Activated CD8-positive, alpha-beta memory T cell treated with anti-CD3 and anti-CD28 coated beads for 48 hours (primary cell): ENCODE data around the gene HSD17B12.
A peak's percentile ranks its signal among the peaks of the same experiment; 100 is the strongest.

Source experiments
- DNase-seq, 3 experiments: peaks; one replicate each; pipeline ENCODE4 v3.0.0-alpha.2; 2020; ENCODE audit warnings: low read depth in 2 of 3, low spot score in 2 of 3

HSD17B12 gene

GRCh38 chr11:43861141-43861540 is 180.6 kb downstream of the HSD17B12 start:
- no peak for DNase-seq

- no peak for DNase-seq
These were observed 186.0 kb downstream of the HSD17B12 start for GRCh38 chr11:43866520-43866919.

GRCh38 chr11:43866969-43867368 is 186.4 kb downstream of the HSD17B12 start:
- DNase-seq: no peak

GRCh38 chr11:43868852-43869567 is 188.5 kb downstream of the HSD17B12 start:
- no peak for DNase-seq

- DNase-seq: no peak
These were observed 190.5 kb downstream of the HSD17B12 start for GRCh38 chr11:43871051-43871450.

GRCh38 chr11:43872995-43873394 is 192.5 kb downstream of the HSD17B12 start:
- DNase-seq: no peak

GRCh38 chr11:43874078-43874477 is 193.5 kb downstream of the HSD17B12 start:
- no peak for DNase-seq

- no peak for DNase-seq
These were observed 194.2 kb downstream of the HSD17B12 start for GRCh38 chr11:43874738-43875137.

GRCh38 chr11:43879789-43880639 is 199.5 kb downstream of the HSD17B12 start:
- DNase-seq: no peak

GRCh38 chr11:43880640-43881159 is 200.2 kb downstream of the HSD17B12 start, which contains the start of gene ALKBH3:
Gene ALKBH3, plus strand, starts transcription at chr11:43880831. Its CDS starts 1,822 bp downstream, at chr11:43882653.
- DNase-seq: peak; percentile 75 to 79 (median 77)

- DNase-seq: no peak
These were observed 212.3 kb downstream of the HSD17B12 start for GRCh38 chr11:43892851-43893250.

- DNase-seq: no peak
These were observed 214.0 kb downstream of the HSD17B12 start for GRCh38 chr11:43894546-43894945.

- DNase-seq: no peak
These were observed 215.1 kb downstream of the HSD17B12 start for GRCh38 chr11:43895601-43896000.

GRCh38 chr11:43898574-43898973 is 218.0 kb downstream of the HSD17B12 start:
- DNase-seq: no peak

GRCh38 chr11:43899094-43899493 is 218.6 kb downstream of the HSD17B12 start:
- DNase-seq: no peak

GRCh38 chr11:43901551-43901950 is 221.0 kb downstream of the HSD17B12 start:
- no peak for DNase-seq

- DNase-seq: no peak
These were observed 222.5 kb downstream of the HSD17B12 start for GRCh38 chr11:43903078-43903477.

- DNase-seq: no peak
These were observed 223.4 kb downstream of the HSD17B12 start for GRCh38 chr11:43903969-43904368.

- DNase-seq: no peak
These were observed 224.4 kb downstream of the HSD17B12 start for GRCh38 chr11:43904742-43905535.

- DNase-seq: no peak
These were observed 225.3 kb downstream of the HSD17B12 start for GRCh38 chr11:43905813-43906241.
